Tibial artery (tissue), 4 donors: ENCODE results near the gene TMEM132D.

Source experiments
- DNase-seq, 2 donors: peaks; one replicate each; pipeline ENCODE4 v3.0.0-alpha.2; 2019
- H3K27ac ChIP-seq, 2 donors: fragments of 200-600 bp; sonication (generic) in 1 of 2; 1 replicate in 1 of 2; 2 replicates in 1 of 2; pipeline ENCODE4 v1.5.1; 2018 to 2019; ENCODE audit warnings: mild to moderate bottlenecking in 1 of 2
- H3K27me3 ChIP-seq, 2 donors: fragments of 200-600 bp; sonication (generic) in 1 of 2; one replicate each; pipeline versions ENCODE4 v1.5.1 to v1.6.0; 2016 to 2019
- H3K36me3 ChIP-seq, 3 donors: fragments of 200-600 bp; sonication (generic) in 2 of 3; one replicate each; pipeline ENCODE4 v1.5.1; 2016 to 2019; ENCODE audit warnings: mild to moderate bottlenecking in 2 of 3
- H3K4me1 ChIP-seq, 4 donors: fragments of 200-600 bp; sonication (generic) in 2 of 4; 1 replicate in 3 of 4; 2 replicates in 1 of 4; pipeline ENCODE4 v1.5.1; 2016 to 2019
- H3K4me3 ChIP-seq, 2 donors: fragments of 200-600 bp; sonication (generic) in 1 of 2; 1 replicate in 1 of 2; 2 replicates in 1 of 2; pipeline ENCODE4 v1.5.1; 2018 to 2019; ENCODE audit warnings: mild to moderate bottlenecking in 2 of 2
- H3K9me3 ChIP-seq, 3 donors: fragments of 200-600 bp; sonication (generic) in 1 of 3; one replicate each; pipeline ENCODE4 v1.5.1; 2016 to 2019
- CTCF ChIP-seq, 2 experiments: fragments of 200-600 bp in 1 of 2; fragments of 450-650 bp in 1 of 2; IDR thresholded peaks; one replicate each; pipeline ENCODE4 v1.5.1; 2017 to 2019; ENCODE audit warnings: antibody characterized with exemption in 2 of 2, mild to moderate bottlenecking in 1 of 2, moderate library complexity in 1 of 2
- intact Hi-C: fragments of 100-400 bp; cut with DNase I; formaldehyde crosslinking; loops from one replicate; pipeline ENCODE4 v1.15.0; 2023; ENCODE audit warnings: low total_unique reads

Gene TMEM132D

GRCh38 chr12:129928643-129929042 lies 24.8 kb upstream of the TMEM132D start:
- no peaks in the 10 kb centered on the region for H3K27me3 ChIP-seq
- H3K27ac ChIP-seq, result no peak overlapping the region
- no peak overlapping the region for H3K4me3 ChIP-seq
- DNase-seq, result no peak
- H3K36me3 ChIP-seq, result no peaks in the 10 kb centered on the region
- no peaks in the 10 kb centered on the region for H3K4me1 ChIP-seq
- no peak for TF ChIP-seq CTCF (IDR thresholded peaks at IDR 0.05)
- peaks cover 0 to 3% (median 0%) of the 10 kb centered on the region in 3 donors for H3K9me3 ChIP-seq
- intact Hi-C loops, result no loop called here

DNA sequence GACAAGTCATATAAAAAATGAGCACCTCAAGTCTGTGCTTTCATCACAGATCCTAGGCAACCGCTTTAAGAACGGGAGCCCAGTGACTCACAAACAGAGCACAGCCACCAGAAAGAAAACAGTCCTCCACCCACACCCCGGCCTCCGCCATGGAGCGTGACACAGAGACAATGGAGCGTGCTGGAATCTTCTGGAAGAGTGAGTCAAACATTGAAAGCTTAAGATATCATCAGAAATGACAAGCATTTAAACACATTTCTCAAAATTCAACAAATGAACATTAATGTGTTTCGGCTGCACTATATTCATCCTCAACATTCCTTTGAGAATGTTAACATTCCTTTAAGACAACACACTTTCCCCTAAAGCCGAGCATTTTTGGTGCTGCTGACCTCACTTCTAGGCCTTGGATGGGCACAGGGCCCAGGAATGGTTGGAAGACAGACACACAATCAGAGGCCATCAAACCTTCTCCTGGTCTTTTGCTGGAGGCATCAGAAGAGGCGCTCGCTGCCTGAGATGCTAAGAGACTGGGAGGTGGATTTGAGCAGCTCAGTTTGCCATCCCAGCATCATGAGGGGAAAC lies 23.6 kb upstream of the TMEM132D start:
- Histone ChIP-seq H3K36me3 (no peaks in the 10 kb centered on the region), H3K9me3 (no peaks in the 10 kb centered on the region), H3K27ac (no peak overlapping the region), H3K27me3 (no peaks in the 10 kb centered on the region), H3K4me3 (no peak overlapping the region), H3K4me1 (no peaks in the 10 kb centered on the region)
- intact Hi-C loops, result no loop called here
- no peak for TF ChIP-seq CTCF (IDR thresholded peaks at IDR 0.05)
- no peak for DNase-seq

DNA sequence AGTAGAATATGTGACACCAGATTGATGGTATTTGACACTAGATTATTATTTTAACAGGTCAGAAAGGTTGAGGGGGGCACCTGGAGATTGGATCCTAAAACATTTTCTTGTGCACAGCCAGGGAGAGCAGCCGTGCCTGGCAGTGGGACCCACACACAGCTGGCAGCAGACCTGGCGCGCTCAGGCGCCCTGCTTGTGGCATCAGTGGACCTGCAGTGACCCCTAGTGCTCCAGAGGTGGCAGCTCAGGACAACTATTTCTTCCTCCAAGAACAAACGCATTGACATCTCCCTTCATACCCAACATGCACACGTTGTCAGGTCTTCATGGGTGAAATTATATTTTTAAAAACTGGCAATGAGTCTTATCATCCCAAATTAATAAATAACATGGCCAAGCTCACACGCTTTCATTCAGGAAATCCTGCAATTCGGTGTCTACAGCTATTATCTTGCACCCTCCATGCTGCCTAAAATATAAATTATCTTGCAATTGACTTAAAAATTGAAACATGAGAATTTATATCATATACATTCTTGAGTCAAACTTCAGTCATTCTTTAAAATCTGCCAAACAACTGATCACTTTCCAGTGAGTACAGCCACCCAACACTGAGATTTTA lies 7.7 kb upstream of the TMEM132D start:
- no peak for DNase-seq
- Histone ChIP-seq H3K9me3 (no peaks in the 10 kb centered on the region), H3K4me3 (no peak overlapping the region), H3K27ac (no peak overlapping the region), H3K36me3 (no peaks in the 10 kb centered on the region), H3K27me3 (no peaks in the 10 kb centered on the region), H3K4me1 (no peaks in the 10 kb centered on the region)
- TF ChIP-seq CTCF (IDR thresholded peaks at IDR 0.05), result peak; percentile 17 to 18
- intact Hi-C loops, result no loop called here

GRCh38 chr12:129909051-129910020 lies 5.5 kb upstream of the TMEM132D start:
- Histone ChIP-seq H3K36me3 (no peaks in the 10 kb centered on the region), H3K27me3 (peaks cover 0 to 6% of the 10 kb centered on the region in 2 donors), H3K27ac (no peak overlapping the region), H3K4me1 (no peaks in the 10 kb centered on the region), H3K4me3 (no peak overlapping the region), H3K9me3 (no peaks in the 10 kb centered on the region)
- no peak for DNase-seq
- TF ChIP-seq CTCF (IDR thresholded peaks at IDR 0.05), result no peak
- intact Hi-C loops, result no loop called here

DNA sequence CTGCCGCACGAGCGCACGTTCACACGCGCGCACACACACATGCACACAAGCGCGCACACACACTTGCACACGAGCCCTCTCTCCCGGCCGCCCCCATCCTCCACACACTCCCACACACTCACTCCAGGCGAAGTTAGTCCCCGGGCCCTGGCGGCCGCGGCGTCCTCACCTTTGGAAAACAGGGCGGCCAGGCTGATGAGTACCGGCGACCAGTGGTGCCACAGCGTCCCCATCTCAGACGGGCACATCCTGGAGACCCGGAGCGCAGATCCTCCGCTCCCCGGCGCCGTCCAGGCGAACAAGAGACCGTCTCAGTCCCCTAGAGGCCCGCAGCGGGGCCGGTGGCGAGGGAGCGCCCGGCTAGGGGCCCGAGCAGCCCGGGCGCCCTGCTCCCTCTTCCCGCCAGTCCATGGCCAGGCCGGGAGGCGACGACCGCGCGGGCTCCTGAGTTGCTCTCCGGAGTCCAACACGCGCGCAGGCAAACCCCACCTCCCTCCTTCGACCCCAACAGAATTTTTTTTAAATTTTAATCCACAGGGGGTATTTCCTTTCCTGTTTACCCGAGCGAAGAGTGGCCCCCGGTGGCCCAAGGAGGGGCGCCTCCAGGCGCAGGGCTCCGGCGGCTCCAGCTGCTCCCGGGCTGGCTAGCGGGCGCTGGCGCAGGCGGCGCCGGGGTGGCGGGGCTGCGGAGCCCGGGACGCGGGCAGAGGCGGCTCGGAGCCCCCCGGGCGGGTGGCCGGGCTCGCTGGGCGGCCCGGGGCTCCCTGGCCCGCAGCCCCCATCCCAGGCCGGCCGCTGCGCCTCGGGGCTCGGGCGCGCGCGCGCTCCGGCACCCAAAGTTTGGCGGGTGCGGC lies 506 bp downstream of the TMEM132D start:
- no peak for TF ChIP-seq CTCF (IDR thresholded peaks at IDR 0.05)
- Histone ChIP-seq H3K4me1 (no peaks in the 10 kb centered on the region), H3K9me3 (no peaks in the 10 kb centered on the region), H3K27ac (no peak overlapping the region), H3K36me3 (no peaks in the 10 kb centered on the region), H3K27me3 (peaks cover 0 to 27% of the 10 kb centered on the region in 2 donors), H3K4me3 (no peak overlapping the region)
- no peak for DNase-seq
- intact Hi-C loops, result no loop called here
